ENCODE results near the gene STRIP2. TPM values are rescaled to one million over a fixed set of nuclear protein-coding genes. Genes with fewer than 3 reads are reported as not detected.

The STRIP2 gene
- total RNA-seq, 4 donors from 2014 or later = 0.54 to 1.7 (median 1.3) TPM

DNA sequence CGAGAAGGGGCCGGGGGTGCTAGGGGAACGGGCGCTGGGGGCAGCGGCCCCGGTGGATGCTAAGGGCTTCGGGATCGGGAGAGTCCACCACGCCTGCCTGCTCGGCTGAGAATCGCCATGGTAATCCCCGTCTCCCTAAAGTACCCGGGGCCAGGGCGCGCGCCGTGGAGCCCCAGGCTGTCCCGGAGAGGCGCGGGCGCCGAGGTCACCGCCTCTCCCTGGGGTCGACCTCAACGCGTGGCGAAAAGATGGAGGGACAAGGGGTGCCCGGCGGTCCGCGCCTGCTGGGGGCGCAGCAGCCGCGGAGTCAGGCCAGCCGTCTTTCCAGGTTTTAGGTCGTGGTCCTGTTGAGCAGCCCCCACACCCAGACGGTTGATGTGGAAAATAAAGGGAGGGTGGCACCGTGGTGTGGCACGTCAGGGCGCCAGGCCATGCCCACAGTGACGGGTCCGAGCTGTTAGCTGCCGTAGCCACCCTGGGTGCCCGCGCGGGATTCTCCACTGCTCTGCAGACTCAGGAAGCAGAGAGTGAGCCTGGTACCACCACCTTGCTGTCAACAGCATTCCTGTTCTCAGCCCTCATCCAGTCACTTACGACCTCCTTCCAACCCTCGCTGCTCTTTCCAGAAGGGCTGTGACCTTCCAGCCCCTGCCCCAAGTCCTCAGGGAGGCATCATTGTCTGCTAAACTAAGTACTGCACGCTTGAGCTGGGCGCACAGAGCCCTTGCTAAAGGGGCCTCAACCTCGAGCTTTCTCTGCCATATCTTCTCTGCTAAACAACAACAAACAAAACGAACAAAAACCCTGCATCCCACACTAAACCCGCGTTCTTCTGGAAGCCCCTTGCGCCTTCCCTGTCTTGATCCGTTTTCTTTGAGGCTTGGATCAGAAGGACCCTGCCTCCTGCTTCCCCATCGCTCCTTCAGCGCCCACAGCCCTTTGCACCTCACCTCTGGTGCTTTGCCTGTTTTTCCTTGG, 68.8 kb downstream of the STRIP2 start:
- TF ChIP-seq, protein P1, sequence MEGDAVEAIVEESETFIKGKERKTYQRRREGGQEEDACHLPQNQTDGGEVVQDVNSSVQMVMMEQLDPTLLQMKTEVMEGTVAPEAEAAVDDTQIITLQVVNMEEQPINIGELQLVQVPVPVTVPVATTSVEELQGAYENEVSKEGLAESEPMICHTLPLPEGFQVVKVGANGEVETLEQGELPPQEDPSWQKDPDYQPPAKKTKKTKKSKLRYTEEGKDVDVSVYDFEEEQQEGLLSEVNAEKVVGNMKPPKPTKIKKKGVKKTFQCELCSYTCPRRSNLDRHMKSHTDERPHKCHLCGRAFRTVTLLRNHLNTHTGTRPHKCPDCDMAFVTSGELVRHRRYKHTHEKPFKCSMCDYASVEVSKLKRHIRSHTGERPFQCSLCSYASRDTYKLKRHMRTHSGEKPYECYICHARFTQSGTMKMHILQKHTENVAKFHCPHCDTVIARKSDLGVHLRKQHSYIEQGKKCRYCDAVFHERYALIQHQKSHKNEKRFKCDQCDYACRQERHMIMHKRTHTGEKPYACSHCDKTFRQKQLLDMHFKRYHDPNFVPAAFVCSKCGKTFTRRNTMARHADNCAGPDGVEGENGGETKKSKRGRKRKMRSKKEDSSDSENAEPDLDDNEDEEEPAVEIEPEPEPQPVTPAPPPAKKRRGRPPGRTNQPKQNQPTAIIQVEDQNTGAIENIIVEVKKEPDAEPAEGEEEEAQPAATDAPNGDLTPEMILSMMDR (IDR thresholded peaks at IDR 0.05) = peak in 1 of 6 experiments; percentile 14
- TF ChIP-seq POLR2A (IDR thresholded peaks at IDR 0.05) = no peak
- Histone ChIP-seq H3K4me3 (peak overlapping the region; percentile 38 to 77 (median 64)), H3K9me3 (no peaks in the 10 kb centered on the region), H3K27ac (peak overlapping the region in 2 of 4 donors; percentile 30 to 63), H3K4me1 (peaks cover 0 to 7% (median 3%) of the 10 kb centered on the region in 4 donors), H3K27me3 (no peaks in the 10 kb centered on the region), H3K36me3 (no peaks in the 10 kb centered on the region)
- peak in 1 of 3 donors; percentile 18 for DNase-seq

DNA sequence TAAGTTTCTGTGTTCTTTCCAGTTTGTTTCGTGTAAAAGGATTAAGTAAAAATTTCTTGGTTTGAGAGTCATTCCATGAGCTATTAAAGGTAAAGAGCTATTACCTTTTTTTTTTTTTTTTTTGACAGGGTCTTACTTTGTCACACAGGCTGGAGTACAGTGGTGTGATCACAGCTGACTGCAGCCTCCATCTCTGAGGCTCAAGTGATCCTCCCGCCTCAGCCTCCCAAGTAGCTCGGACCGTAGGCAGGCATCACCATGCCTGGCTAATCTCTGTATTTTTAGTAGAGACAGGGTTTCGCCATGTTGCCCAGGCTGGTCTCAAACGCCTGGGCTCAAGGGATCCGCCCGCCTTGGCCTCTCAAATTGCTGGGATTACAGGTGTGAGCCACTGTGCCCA, 69.5 kb downstream of the STRIP2 start:
- Histone ChIP-seq H3K9me3 (no peaks in the 10 kb centered on the region), H3K4me1 (peaks cover 0 to 7% (median 3%) of the 10 kb centered on the region in 4 donors), H3K4me3 (no peak overlapping the region), H3K36me3 (no peaks in the 10 kb centered on the region), H3K27ac (no peak overlapping the region), H3K27me3 (no peaks in the 10 kb centered on the region)
- DNase-seq = no peak
- TF ChIP-seq POLR2A (IDR thresholded peaks at IDR 0.05) = no peak
- TF ChIP-seq, protein P1 (IDR thresholded peaks at IDR 0.05) = no peak

DNA sequence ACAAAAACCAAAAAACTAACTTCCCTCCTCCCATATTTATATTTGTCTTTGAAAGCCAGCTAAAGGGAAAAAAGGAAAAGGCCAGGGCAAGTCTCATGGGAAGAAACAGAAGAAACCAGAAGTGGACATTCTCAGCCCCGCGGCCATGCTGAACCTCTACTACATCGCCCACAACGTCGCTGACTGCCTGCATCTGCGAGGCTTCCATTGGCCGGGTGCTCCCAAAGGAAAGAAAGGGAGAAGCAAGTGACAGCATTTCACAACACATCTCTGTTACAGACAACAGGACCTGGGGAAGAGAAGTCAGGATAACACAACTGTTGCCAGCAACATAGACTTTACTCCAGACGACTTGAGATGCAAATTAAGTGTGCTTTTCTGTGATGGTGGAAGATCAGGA, 78.0 kb downstream of the STRIP2 start:
- Histone ChIP-seq H3K36me3 (no peaks in the 10 kb centered on the region), H3K27me3 (no peaks in the 10 kb centered on the region), H3K9me3 (no peaks in the 10 kb centered on the region), H3K4me3 (no peak overlapping the region), H3K4me1 (no peaks in the 10 kb centered on the region), H3K27ac (no peak overlapping the region)
- peak in 1 of 3 donors; percentile 21 for DNase-seq
- TF ChIP-seq, protein P1 (IDR thresholded peaks at IDR 0.05) = no peak
- no peak for TF ChIP-seq POLR2A (IDR thresholded peaks at IDR 0.05)

DNA sequence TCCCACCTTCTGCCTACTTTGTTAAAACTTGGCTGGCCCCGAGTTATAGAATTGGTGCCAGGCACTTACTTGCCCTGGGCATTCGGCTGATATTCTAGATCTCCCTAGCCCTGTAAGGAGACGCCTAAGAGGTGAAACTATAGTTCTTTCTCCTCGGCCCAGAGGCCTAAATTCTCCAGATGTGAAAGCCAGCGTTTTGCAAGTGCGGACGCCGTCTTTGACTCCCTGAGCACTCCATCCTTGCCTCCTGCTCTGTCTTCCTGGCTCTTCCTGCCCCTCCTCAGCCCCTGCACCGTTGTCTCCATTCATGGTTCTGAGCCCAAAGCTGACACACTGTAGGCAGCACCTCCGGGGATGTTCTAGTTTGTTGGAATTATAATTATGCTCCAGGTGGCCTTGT, 79.3 kb downstream of the STRIP2 start:
- Histone ChIP-seq H3K36me3 (no peaks in the 10 kb centered on the region), H3K4me3 (no peak overlapping the region), H3K4me1 (no peaks in the 10 kb centered on the region), H3K27ac (no peak overlapping the region), H3K27me3 (no peaks in the 10 kb centered on the region), H3K9me3 (no peaks in the 10 kb centered on the region)
- DNase-seq = no peak
- TF ChIP-seq POLR2A (IDR thresholded peaks at IDR 0.05) = no peak
- TF ChIP-seq, protein P1 (IDR thresholded peaks at IDR 0.05) = no peak

DNA sequence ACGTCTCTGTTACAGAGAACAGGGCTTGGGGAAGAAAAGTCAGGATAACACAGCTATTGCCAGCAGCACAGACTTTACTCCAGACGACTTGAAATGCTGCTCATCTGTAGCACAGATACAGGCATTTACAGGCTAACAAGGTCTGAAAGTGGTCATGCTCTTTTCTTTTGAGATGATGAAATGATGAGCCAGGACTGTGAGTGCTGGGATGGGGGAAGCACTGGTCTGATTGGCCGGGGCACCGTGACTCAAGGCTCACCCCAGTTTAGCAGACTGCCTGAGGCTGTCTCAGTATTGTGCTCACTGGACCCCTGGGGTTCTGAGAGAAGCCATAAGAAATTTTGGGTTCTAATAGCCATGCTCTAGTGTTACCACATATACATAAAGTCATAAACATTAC, 80.5 kb downstream of the STRIP2 start:
- H3K36me3 ChIP-seq = no peaks in the 10 kb centered on the region
- no peaks in the 10 kb centered on the region for H3K27me3 ChIP-seq
- no peaks in the 10 kb centered on the region for H3K4me1 ChIP-seq
- no peak for DNase-seq
- TF ChIP-seq, protein P1 (IDR thresholded peaks at IDR 0.05) = no peak
- TF ChIP-seq POLR2A (IDR thresholded peaks at IDR 0.05) = no peak
- H3K9me3 ChIP-seq = no peaks in the 10 kb centered on the region
- no peak overlapping the region for H3K27ac ChIP-seq
- H3K4me3 ChIP-seq = no peak overlapping the region
